H1 (cell line): ENCODE results near the gene RS1. TPM values are rescaled to one million over a fixed set of nuclear protein-coding genes. Genes with fewer than 3 reads are reported as not detected.

Experiments used
- FOSL1 ChIP-seq: IDR thresholded peaks from 2 replicates; pipeline ENCODE4 v1.6.1; 2011; ENCODE audit warnings: mild to moderate bottlenecking, low read depth, low read length, moderate library complexity; ENCODE audit not compliant: insufficient read depth
- NANOG ChIP-seq: IDR thresholded peaks from 2 replicates; pipeline ENCODE4 v1.6.1; 2011; ENCODE audit warnings: low read length, low read depth, mild to moderate bottlenecking, inconsistent platforms; ENCODE audit not compliant: insufficient read depth, poor library complexity, severe bottlenecking
- RNF2 ChIP-seq: fragments of 200-900, 300-1000 bp; sonication (generic); IDR thresholded peaks from 2 replicates; pipeline ENCODE4 v1.7.1; 2016; ENCODE audit warnings: borderline replicate concordance, low read depth, mild to moderate bottlenecking, antibody characterized with exemption, low read length; ENCODE audit not compliant: poor library complexity, severe bottlenecking; ENCODE audit errors: missing control alignments
- SIN3A ChIP-seq, 2 experiments: IDR thresholded peaks in 1 of 2; conservative IDR thresholded peaks in 1 of 2; 2 replicates each; pipeline ENCODE4 v1.6.1; 2011 to 2012; ENCODE audit warnings: low read length in 2 of 2, improper control_type of control experiment in 1 of 2, low read depth in 1 of 2, mild to moderate bottlenecking in 1 of 2
- TEAD4 ChIP-seq: IDR thresholded peaks from 2 replicates; pipeline ENCODE4 v1.6.1; 2012; ENCODE audit warnings: low read depth, low read length, inconsistent platforms, mixed read lengths
- polyA plus RNA-seq, 7 experiments: library from polyadenylated mRNA; depleted of rRNA in 3 of 7; stranded (reverse) in 5 of 7; unstranded in 2 of 7; fragments of >200 nt in 5 of 7; fragments of 200-250 nt in 2 of 7; gene quantifications; 1 replicate in 5 of 7; 2 replicates in 1 of 7; 4 replicates in 1 of 7; pipeline versions ENCODE4 v1.2.1 to v1.2.3, GENCODE V29; 2011 to 2013; ENCODE audit warnings: missing spikeins in 2 of 7, mixed read lengths in 2 of 7
- total RNA-seq: library from RNA; stranded (reverse); fragmentation: NEBNext Ultra II Directional; extraction: Animal tissue kit (Norgen Biotek cat#: 25700); gene quantifications from 2 replicates; pipeline ENCODE4 v1.2.1, GENCODE V29; 2021
- TF ChIP-seq, protein P1 (sequence below), 3 experiments: IDR thresholded peaks; 1 replicate in 2 of 3; 2 replicates in 1 of 3; pipeline versions ENCODE4 v1.5.1 to v1.6.1; 2011; ENCODE audit warnings: low read length in 3 of 3, mild to moderate bottlenecking in 3 of 3, inconsistent platforms in 2 of 3, low read depth in 1 of 3, moderate library complexity in 1 of 3; ENCODE audit not compliant: insufficient read depth in 1 of 3; ENCODE audit errors: control extremely low read depth in 1 of 3

Gene RS1
- total and polyA plus RNA-seq, 2 of the 8 experiments (the other 6 are each of a cell fraction or from before 2014, with no cell fraction given), result 0.03 TPM; not detected in 1

DNA sequence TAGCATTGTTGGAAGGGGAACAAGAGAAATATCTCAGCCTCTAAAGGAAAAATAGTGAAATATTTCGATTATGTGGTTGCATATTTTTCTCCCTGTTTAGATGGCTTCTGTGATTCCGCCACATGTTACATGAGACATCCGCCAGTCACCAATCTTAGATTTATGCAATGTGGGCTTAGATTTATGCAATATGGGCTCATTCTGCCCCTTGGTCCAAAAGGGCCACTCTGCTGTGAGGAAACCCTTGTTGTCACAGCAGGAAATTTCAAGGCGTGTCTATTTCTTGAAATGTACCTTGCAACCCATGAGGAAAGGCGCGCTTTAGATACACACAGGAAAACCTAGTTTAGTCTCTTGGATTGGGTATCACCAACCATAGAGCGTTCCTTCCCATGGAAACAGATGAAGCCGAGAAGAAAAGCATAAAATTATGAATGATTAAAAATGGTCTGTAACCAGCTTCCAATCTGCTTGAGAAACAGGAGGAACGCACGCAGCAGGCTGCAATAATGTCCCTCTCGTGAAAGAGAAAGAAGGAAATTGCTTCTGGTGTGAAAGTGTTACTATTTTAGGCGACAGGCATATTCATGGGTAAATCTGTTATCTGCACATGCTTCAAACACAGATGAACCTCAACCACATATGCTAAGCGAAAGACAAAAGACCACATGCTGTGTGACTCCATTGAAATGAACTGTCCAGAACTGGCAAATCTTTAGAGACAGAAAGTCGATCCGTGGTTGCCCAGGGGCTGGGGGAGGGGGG is 3.7 kb downstream of the RS1 start (continued):
- TF ChIP-seq, protein P1, sequence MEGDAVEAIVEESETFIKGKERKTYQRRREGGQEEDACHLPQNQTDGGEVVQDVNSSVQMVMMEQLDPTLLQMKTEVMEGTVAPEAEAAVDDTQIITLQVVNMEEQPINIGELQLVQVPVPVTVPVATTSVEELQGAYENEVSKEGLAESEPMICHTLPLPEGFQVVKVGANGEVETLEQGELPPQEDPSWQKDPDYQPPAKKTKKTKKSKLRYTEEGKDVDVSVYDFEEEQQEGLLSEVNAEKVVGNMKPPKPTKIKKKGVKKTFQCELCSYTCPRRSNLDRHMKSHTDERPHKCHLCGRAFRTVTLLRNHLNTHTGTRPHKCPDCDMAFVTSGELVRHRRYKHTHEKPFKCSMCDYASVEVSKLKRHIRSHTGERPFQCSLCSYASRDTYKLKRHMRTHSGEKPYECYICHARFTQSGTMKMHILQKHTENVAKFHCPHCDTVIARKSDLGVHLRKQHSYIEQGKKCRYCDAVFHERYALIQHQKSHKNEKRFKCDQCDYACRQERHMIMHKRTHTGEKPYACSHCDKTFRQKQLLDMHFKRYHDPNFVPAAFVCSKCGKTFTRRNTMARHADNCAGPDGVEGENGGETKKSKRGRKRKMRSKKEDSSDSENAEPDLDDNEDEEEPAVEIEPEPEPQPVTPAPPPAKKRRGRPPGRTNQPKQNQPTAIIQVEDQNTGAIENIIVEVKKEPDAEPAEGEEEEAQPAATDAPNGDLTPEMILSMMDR (IDR thresholded peaks at IDR 0.05; ENCODE audit: control extremely low read depth in 1 of 3, insufficient read depth in 1 of 3, low read depth in 1 of 3, low read length in 3 of 3), result no peak
- TF ChIP-seq RNF2 (no peak), NANOG (no peak), TEAD4 (no peak), FOSL1 (no peak), SIN3A (conservative IDR thresholded peaks at IDR 0.05 in 1 of 2, IDR thresholded peaks at IDR 0.05 in 1 of 2; ENCODE audit: low read depth in 1 of 2, low read length in 2 of 2) (no peak)
